HG03565 (cell line): ENCODE results near the gene AGXT.

Experiments
- ATAC-seq: cut with Tn5 transposase; IDR thresholded peaks from one replicate; pipeline ENCODE4 v1.9.1; 2021; ENCODE audit warnings: mild to moderate bottlenecking, moderate library complexity; ENCODE audit not compliant: unreplicated experiment

AGXT gene

DNA sequence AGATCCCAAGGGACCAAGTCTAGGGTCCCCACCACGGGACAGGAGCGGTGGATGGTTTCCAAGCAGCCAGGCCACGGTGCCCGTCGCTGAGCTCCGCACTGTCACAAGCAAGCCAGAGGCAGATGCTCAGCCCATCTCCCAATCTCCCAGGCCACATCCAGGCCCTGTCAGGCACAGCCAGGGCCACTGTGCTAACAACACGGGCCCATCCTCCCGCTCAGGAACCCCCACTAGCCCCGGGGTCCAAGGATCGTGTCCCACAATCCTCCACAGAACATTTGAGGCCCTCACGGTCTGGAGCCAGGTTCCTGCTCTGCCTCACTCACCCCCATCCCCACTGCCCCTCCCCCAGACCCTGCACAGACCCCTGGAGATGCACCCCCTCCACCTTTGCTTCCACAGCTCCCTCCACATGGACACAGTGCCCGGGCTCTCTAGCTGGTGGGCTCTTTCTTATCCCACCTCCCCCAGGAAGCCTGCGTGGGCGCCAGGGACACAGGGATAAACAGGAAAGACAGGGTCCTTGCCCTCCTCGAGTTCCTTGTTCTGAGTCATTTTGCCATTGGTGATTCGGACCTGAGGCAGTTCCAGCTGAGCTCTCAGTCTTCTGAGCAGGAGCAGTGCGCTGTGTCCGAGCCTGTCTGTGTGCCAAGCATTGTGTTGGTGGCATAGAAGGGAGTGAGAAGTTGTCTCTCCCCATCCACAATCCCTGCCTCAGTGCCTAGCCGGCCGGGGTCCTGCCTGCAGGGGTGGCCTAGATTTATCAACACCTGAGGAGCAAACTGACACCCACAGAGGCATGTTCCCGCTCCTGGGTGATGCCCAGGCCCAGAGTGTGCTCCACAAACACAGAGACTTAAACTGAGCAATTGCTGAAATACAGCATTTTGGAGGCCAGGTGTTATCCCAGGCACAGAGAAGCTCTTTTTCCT is 44.5 kb downstream of the AGXT start:
- ATAC-seq: no peak

- ATAC-seq: no peak
These were observed 45.4 kb downstream of the AGXT start for GRCh38 chr2:240913810-240914644.

- ATAC-seq: no peak
These were observed 46.3 kb downstream of the AGXT start for GRCh38 chr2:240914645-240915525.

DNA sequence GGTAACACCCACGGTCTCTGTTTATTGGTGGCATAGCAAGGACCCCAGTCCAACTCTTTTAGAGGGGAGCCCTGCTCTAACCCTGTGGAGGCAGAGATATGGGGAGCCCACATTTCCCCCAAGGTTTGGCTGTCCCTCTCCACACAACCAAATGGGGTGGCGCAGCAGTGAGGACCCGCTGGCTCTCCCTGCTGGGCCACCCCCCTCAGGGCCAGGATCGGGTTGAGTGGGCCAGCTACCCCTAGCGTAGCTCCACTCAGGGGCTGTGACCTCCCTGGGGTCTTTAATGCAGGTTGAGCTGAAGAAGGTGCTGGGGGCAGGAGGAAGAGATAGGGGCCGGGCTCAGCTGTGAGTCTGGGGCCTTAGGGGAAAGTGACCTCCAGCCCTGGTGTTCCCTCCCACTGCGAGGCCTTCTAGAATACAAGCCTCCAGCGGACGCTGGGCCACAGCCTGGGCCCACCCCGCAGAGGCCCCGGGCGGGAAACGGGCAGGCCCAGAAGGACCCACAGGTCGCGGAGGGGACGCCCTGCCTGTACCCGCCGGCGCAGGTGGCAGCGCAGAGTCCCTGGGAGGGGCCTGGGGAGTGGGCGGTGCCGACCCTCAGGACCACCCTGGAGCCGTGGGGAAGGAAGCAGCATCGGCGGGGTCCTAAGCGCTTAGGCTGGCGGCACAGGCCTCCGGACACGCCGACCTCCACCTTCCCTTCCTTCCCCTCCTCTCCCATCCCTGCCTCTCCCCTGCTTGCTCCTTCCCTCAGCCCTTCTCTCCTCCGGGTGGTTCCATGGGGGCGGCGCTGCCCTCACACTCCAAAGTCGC is 47.1 kb downstream of the AGXT start:
- no peak for ATAC-seq

DNA sequence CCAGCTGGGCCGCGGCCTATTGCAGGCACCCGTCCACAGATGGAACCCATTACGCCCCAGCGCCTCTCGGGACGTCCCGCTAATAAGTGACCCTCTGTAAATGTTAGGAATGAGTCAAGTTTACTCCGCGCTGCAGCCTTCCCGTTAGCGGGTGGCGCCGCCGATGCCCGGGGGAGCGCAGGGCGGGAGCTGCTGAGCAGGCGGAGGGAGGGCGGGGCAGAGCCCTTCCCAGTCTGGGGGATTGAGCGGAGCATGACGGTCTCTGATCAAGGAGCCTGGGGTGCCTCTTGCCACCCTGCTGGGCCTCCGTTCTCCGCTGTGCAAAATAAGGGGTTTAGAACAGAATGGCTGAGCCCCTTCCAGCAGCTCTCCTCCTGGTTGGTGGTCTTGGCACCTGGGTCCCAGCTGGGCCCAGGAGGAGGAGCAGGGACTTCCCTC is 48.0 kb downstream of the AGXT start:
- no peak for ATAC-seq

- ATAC-seq: no peak
These were observed 48.5 kb downstream of the AGXT start for GRCh38 chr2:240917009-240917683.

- no peak for ATAC-seq
These were observed 49.1 kb downstream of the AGXT start for GRCh38 chr2:240917684-240918257.

- no peak for ATAC-seq
These were observed 49.9 kb downstream of the AGXT start for GRCh38 chr2:240918258-240919091.

- no peak for ATAC-seq
These were observed 50.6 kb downstream of the AGXT start for GRCh38 chr2:240919161-240919781.

GRCh38 chr2:240919786-240920782 is 51.5 kb downstream of the AGXT start:
- ATAC-seq: no peak

DNA sequence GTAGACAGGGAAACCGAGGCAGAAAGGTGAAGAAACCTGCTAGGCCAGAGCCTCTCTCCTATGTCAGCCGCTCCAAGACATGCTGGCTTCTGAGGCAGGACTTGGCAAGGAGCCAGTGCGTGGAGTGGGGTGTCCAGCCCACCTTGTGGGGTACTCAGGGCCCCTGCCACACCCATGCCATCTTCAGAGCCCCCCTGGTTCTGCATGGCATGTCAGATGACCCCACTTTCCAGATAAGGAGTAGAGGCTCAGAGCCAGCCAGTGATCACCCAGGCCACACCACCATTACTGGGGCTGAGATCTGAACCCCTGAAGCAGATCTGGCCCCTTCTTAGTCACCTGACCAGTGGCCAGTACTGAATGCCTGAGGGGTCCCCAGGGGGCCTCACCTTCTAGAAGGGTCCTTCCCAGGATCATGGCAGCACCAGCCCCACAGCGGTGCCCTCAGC is 52.2 kb downstream of the AGXT start:
- no peak for ATAC-seq

GRCh38 chr2:240921311-240921994 is 52.8 kb downstream of the AGXT start:
- ATAC-seq: no peak

GRCh38 chr2:240921995-240922244 is 53.3 kb downstream of the AGXT start:
- no peak for ATAC-seq

DNA sequence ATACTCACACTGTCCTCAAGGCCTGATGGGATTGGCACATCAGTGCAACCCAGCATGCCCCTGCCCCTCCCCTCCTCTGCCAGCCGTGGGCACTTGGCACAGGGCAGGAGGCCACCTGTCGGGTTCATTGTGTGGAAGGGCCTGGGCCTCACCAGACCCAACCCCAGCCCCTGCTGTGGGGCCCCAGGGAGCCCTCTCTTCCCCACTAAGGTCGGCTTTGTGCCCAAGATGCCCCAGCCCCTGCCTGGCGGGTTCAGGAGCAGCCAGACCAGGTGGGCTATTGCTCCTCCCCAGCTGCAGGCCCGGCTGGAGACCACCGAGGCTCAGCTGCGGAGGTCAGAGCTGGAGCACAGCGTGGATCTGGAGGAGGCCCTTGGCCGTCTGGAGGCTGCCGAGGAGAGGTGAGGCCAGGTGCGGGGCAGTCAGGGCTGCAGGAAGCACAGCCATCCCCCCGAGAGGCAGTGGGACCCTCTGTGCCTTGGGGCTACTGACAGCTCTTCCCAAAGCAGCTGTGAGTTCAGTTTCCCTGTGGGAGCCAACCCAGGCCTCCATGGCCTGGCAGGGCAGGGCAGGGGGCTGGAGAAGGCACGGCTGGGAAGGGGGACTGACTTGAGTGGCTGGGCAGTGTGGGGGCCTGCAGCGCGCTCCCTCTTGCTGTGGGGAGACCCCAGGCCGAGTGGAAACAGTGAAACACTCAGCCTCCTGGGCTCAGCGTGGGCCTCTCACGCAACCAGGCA is 53.8 kb downstream of the AGXT start:
- no peak for ATAC-seq

DNA sequence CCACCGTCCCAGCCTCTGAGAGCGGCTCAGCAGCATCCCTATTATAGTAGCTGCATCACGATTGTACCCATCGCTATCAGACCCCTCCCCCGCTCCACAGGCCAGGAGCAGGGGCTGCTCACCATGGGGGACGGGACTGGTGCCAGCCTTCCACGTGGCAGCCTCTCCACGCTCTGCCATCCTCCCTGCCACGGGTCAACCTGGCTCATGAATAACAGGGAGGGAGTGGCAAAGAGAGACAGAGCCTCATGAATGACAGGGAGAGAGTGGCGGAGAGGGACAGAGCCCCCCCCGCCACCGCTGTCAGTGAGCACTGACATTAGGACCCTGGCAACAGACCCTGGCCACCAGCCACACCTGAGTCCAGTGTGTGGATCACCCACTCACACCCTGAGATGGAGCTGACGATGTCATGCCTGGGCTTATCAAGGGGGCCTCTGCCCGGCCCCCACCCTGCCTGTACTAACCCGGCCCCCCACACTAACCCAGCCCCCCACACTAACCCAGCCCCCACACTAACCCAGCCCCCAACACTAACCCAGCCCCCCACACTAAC is 54.4 kb downstream of the AGXT start:
- ATAC-seq: no peak
